WTC11 (cell line): ENCODE measurements around the gene SIX4. TPM values are rescaled to one million over a fixed set of nuclear protein-coding genes. Genes with fewer than 3 reads are reported as not detected.

ENCODE experiments used
- ATAC-seq: fragments of 200-7000 bp; cut with Tn5 transposase; 2 replicates; pipeline ENCODE4 v1.10.0; 2021; ENCODE audit warnings: mild to moderate bottlenecking, moderate library complexity
- CTCF ChIA-PET: fragments of 300-600 bp; sonication (Branson Sonifier 250); formaldehyde crosslinking; loops from one replicate; lab custom pipeline; 2021; ENCODE audit warnings: antibody characterized with exemption; lab: Charles Lee
- POLR2A ChIA-PET: fragments of 350-600 bp; sonication (Branson Sonifier 250); formaldehyde crosslinking; loops from one replicate; lab custom pipeline; 2021; ENCODE audit warnings: antibody characterized with exemption; lab: Charles Lee
- DNase-seq: peaks from one replicate; pipeline ENCODE4 v3.0.0; 2021; ENCODE audit warnings: low spot score
- H3K27ac Mint-ChIP-seq: 2 replicates; pipeline ENCODE4 v1.8.0; 2021; ENCODE audit warnings: mixed read lengths
- H3K27me3 Mint-ChIP-seq: 2 replicates; pipeline ENCODE4 v1.8.0; 2021; ENCODE audit warnings: low read depth, mild to moderate bottlenecking, moderate library complexity, mixed read lengths
- H3K36me3 Mint-ChIP-seq: 2 replicates; pipeline ENCODE4 v1.8.0; 2021; ENCODE audit warnings: mixed read lengths
- H3K4me1 Mint-ChIP-seq: 2 replicates; pipeline ENCODE4 v1.8.0; 2022; ENCODE audit warnings: mixed read lengths
- H3K4me3 Mint-ChIP-seq: 2 replicates; pipeline ENCODE4 v1.8.0; 2021; ENCODE audit warnings: mild to moderate bottlenecking, moderate library complexity, mixed read lengths
- H3K9me3 Mint-ChIP-seq: 2 replicates; pipeline ENCODE4 v1.8.0; 2021; ENCODE audit warnings: mixed read lengths
- AFF4 ChIP-seq: sonication (generic); formaldehyde crosslinking; IDR thresholded peaks from 2 replicates; pipeline ENCODE4 v1.8.1; 2023; ENCODE audit warnings: mild to moderate bottlenecking, missing genetic modification reagents, borderline replicate concordance
- ESRRA ChIP-seq: sonication (generic); formaldehyde crosslinking; IDR thresholded peaks from 2 replicates; pipeline ENCODE4 v1.8.1; 2022; ENCODE audit warnings: mild to moderate bottlenecking, missing genetic modification reagents, borderline replicate concordance
- GRHL2 ChIP-seq: fragments of 250-450 bp; sonication (Bioruptor Pico); IDR thresholded peaks from 2 replicates; pipeline ENCODE4 v1.8.0; 2022; ENCODE audit warnings: mild to moderate bottlenecking, moderate library complexity; ENCODE audit not compliant: insufficient replicate concordance, severe bottlenecking
- JAZF1 ChIP-seq: fragments of 250-450 bp; sonication (Bioruptor Pico); IDR thresholded peaks from 2 replicates; pipeline ENCODE4 v1.9.0; 2021; ENCODE audit warnings: moderate library complexity, mild to moderate bottlenecking, inconsistent platforms
- NFYB ChIP-seq: sonication (generic); formaldehyde crosslinking; conservative IDR thresholded peaks from 2 replicates; pipeline ENCODE4 v1.8.0; 2022; ENCODE audit warnings: low read depth, missing genetic modification reagents
- NR1H2 ChIP-seq: sonication (generic); formaldehyde crosslinking; IDR thresholded peaks from 2 replicates; pipeline ENCODE4 v1.9.0; 2021; ENCODE audit warnings: mild to moderate bottlenecking, moderate library complexity, missing genetic modification reagents
- SP1 ChIP-seq: sonication (generic); formaldehyde crosslinking; conservative IDR thresholded peaks from 2 replicates; pipeline ENCODE4 v1.8.1; 2022; ENCODE audit warnings: missing genetic modification reagents
- ZNF121 ChIP-seq: sonication (generic); formaldehyde crosslinking; IDR thresholded peaks from 2 replicates; pipeline ENCODE4 v1.8.0; 2023; ENCODE audit warnings: missing genetic modification reagents
- ZNF138 ChIP-seq: sonication (generic); formaldehyde crosslinking; conservative IDR thresholded peaks from 2 replicates; pipeline ENCODE4 v1.8.1; 2022; ENCODE audit warnings: mild to moderate bottlenecking, moderate library complexity, missing genetic modification reagents
- ZNF219 ChIP-seq: sonication (generic); formaldehyde crosslinking; IDR thresholded peaks from 2 replicates; pipeline ENCODE4 v1.8.0; 2023; ENCODE audit warnings: missing genetic modification reagents, mild to moderate bottlenecking, borderline replicate concordance
- ZNF416 ChIP-seq: fragments of 250-450 bp; sonication (Bioruptor Pico); IDR thresholded peaks from 2 replicates; pipeline ENCODE4 v1.9.0; 2021; ENCODE audit warnings: mild to moderate bottlenecking, inconsistent platforms
- total RNA-seq: library from RNA; stranded (reverse); gene quantifications from 3 replicates; pipeline ENCODE4 v1.2.3, GENCODE V29; 2021
- TF ChIP-seq, protein P1 (sequence below): sonication (generic); formaldehyde crosslinking; IDR thresholded peaks from 2 replicates; pipeline ENCODE4 v1.8.0; 2022; ENCODE audit warnings: mild to moderate bottlenecking, missing genetic modification reagents
- TF ChIP-seq, protein P2 (sequence below): sonication (generic); formaldehyde crosslinking; conservative IDR thresholded peaks from 2 replicates; pipeline ENCODE4 v1.8.1; 2023; ENCODE audit warnings: mild to moderate bottlenecking, low read depth, missing genetic modification reagents, moderate library complexity
- TF ChIP-seq, protein P3 (sequence below): fragments of 250-450 bp; sonication (Bioruptor Pico); IDR thresholded peaks from 2 replicates; pipeline ENCODE4 v1.9.0; 2021; ENCODE audit warnings: mild to moderate bottlenecking, borderline replicate concordance
- TF ChIP-seq, protein P4 (sequence below): sonication (generic); formaldehyde crosslinking; IDR thresholded peaks from 2 replicates; pipeline ENCODE4 v1.8.1; 2022; ENCODE audit warnings: mild to moderate bottlenecking, missing genetic modification reagents, moderate library complexity, borderline replicate concordance

Gene SIX4
- total RNA-seq, 1 experiment from 2014 or later = 41.8 TPM

GRCh38 chr14:60753264-60754119 lies 29.3 kb upstream of the SIX4 start:
- Mint-ChIP-seq H3K27me3 (no peaks in the 10 kb centered on the region), H3K4me1 (peaks cover 36% of the 10 kb centered on the region), H3K36me3 (no peaks in the 10 kb centered on the region), H3K27ac (peak overlapping the region; percentile 61), H3K9me3 (no peaks in the 10 kb centered on the region), H3K4me3 (no peak overlapping the region)
- CTCF ChIA-PET = no interaction called here
- TF ChIP-seq ZNF416 (CRISPR knock-in tag) = no peak
- POLR2A ChIA-PET = interaction anchor here (0.7 kb wide), 1 partner anchor 209 kb away, joined by 6 read pairs; no protein-coding TSS in a partner anchor
- ATAC-seq (no peak), DNase-seq (no peak)

DNA sequence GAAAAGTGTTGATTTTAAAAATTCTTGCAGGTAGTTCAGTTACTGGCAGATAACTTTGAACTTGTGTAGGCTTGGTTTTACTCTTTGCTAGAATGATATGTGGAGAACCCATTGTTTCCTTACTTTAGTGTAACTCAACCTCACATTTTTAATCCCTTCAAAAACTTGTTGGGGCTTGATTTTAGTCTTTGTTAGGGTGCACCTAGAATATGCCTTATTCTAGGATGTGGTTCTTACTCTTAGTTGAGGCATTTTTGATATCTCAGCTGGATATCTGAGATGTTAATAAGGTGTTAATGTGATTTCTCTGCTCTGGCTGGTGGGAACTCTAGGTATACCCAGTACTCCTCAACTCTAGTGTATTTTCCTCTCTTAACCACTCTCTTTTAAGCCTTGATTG lies 20.4 kb upstream of the SIX4 start:
- no peak for ATAC-seq
- CTCF ChIA-PET = no interaction called here
- no peaks in the 10 kb centered on the region for H3K36me3 Mint-ChIP-seq
- peaks cover 11% of the 10 kb centered on the region for H3K4me1 Mint-ChIP-seq
- no peak for DNase-seq
- H3K27ac Mint-ChIP-seq = peak overlapping the region; percentile 71; the same call in 1 of the 2 replicates
- POLR2A ChIA-PET = no interaction called here
- no peaks in the 10 kb centered on the region for H3K9me3 Mint-ChIP-seq
- H3K27me3 Mint-ChIP-seq = no peaks in the 10 kb centered on the region
- TF ChIP-seq ZNF138 (CRISPR knock-in tag) (no peak), NR1H2 (CRISPR knock-in tag) (no peak), ZNF219 (CRISPR knock-in tag) (no peak)
- TF ChIP-seq, protein P1, sequence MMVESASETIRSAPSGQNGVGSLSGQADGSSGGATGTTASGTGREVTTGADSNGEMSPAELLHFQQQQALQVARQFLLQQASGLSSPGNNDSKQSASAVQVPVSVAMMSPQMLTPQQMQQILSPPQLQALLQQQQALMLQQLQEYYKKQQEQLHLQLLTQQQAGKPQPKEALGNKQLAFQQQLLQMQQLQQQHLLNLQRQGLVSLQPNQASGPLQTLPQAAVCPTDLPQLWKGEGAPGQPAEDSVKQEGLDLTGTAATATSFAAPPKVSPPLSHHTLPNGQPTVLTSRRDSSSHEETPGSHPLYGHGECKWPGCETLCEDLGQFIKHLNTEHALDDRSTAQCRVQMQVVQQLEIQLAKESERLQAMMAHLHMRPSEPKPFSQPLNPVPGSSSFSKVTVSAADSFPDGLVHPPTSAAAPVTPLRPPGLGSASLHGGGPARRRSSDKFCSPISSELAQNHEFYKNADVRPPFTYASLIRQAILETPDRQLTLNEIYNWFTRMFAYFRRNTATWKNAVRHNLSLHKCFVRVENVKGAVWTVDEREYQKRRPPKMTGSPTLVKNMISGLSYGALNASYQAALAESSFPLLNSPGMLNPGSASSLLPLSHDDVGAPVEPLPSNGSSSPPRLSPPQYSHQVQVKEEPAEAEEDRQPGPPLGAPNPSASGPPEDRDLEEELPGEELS (CRISPR knock-in tag) = no peak
- H3K4me3 Mint-ChIP-seq = no peak overlapping the region

DNA sequence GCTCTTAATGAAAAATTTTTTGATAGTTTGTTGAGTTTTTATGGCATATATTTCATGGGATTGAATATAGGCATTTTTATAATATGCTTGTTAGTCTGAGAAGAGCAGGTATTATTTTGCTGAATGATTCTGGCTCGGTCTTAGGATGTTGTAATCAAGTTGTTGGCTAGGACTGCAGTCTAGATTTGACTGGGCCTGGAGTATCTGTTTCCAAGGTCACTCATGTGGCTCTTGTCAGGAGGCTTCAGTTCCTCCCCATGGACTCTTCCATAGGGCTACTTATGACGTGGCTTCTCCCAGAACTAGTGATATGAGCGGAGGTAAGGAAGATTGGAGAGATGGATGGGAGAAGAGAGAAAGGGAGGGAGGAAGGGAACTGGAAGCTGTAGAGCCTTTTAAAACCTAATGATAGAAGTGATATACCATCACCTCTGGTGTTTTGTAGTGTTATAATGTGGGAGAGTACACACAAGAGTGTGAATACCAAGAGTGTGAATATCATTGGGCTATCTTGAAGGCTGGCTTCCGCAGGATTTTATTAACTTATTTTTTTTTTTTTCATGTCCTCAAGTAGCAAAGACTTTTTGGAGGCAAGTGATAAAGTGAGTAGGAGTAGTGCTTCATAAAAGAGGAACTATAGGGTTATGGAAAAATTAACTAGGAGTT lies 14.8 kb upstream of the SIX4 start:
- Mint-ChIP-seq H3K9me3 (no peaks in the 10 kb centered on the region), H3K4me3 (no peak overlapping the region), H3K27me3 (no peaks in the 10 kb centered on the region), H3K36me3 (no peaks in the 10 kb centered on the region), H3K4me1 (peaks cover 15% of the 10 kb centered on the region), H3K27ac (no peak overlapping the region)
- CTCF ChIA-PET = no interaction called here
- ATAC-seq = no peak
- POLR2A ChIA-PET = no interaction called here
- DNase-seq = no peak
- no peak for TF ChIP-seq GRHL2 (CRISPR knock-in tag)
- TF ChIP-seq, protein P2, sequence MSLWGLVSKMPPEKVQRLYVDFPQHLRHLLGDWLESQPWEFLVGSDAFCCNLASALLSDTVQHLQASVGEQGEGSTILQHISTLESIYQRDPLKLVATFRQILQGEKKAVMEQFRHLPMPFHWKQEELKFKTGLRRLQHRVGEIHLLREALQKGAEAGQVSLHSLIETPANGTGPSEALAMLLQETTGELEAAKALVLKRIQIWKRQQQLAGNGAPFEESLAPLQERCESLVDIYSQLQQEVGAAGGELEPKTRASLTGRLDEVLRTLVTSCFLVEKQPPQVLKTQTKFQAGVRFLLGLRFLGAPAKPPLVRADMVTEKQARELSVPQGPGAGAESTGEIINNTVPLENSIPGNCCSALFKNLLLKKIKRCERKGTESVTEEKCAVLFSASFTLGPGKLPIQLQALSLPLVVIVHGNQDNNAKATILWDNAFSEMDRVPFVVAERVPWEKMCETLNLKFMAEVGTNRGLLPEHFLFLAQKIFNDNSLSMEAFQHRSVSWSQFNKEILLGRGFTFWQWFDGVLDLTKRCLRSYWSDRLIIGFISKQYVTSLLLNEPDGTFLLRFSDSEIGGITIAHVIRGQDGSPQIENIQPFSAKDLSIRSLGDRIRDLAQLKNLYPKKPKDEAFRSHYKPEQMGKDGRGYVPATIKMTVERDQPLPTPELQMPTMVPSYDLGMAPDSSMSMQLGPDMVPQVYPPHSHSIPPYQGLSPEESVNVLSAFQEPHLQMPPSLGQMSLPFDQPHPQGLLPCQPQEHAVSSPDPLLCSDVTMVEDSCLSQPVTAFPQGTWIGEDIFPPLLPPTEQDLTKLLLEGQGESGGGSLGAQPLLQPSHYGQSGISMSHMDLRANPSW (CRISPR knock-in tag) = no peak
- no peak for TF ChIP-seq ZNF121 (CRISPR knock-in tag)
- TF ChIP-seq ESRRA = no peak
- TF ChIP-seq NFYB (CRISPR knock-in tag) = no peak
- TF ChIP-seq JAZF1 (CRISPR knock-in tag) = no peak
- TF ChIP-seq AFF4 (CRISPR knock-in tag) = no peak
- TF ChIP-seq SP1 (CRISPR knock-in tag) = no peak
- TF ChIP-seq NR1H2 (CRISPR knock-in tag) = no peak
- TF ChIP-seq, protein P3, sequence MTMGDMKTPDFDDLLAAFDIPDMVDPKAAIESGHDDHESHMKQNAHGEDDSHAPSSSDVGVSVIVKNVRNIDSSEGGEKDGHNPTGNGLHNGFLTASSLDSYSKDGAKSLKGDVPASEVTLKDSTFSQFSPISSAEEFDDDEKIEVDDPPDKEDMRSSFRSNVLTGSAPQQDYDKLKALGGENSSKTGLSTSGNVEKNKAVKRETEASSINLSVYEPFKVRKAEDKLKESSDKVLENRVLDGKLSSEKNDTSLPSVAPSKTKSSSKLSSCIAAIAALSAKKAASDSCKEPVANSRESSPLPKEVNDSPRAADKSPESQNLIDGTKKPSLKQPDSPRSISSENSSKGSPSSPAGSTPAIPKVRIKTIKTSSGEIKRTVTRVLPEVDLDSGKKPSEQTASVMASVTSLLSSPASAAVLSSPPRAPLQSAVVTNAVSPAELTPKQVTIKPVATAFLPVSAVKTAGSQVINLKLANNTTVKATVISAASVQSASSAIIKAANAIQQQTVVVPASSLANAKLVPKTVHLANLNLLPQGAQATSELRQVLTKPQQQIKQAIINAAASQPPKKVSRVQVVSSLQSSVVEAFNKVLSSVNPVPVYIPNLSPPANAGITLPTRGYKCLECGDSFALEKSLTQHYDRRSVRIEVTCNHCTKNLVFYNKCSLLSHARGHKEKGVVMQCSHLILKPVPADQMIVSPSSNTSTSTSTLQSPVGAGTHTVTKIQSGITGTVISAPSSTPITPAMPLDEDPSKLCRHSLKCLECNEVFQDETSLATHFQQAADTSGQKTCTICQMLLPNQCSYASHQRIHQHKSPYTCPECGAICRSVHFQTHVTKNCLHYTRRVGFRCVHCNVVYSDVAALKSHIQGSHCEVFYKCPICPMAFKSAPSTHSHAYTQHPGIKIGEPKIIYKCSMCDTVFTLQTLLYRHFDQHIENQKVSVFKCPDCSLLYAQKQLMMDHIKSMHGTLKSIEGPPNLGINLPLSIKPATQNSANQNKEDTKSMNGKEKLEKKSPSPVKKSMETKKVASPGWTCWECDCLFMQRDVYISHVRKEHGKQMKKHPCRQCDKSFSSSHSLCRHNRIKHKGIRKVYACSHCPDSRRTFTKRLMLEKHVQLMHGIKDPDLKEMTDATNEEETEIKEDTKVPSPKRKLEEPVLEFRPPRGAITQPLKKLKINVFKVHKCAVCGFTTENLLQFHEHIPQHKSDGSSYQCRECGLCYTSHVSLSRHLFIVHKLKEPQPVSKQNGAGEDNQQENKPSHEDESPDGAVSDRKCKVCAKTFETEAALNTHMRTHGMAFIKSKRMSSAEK (CRISPR knock-in tag) = no peak
- TF ChIP-seq, protein P4, sequence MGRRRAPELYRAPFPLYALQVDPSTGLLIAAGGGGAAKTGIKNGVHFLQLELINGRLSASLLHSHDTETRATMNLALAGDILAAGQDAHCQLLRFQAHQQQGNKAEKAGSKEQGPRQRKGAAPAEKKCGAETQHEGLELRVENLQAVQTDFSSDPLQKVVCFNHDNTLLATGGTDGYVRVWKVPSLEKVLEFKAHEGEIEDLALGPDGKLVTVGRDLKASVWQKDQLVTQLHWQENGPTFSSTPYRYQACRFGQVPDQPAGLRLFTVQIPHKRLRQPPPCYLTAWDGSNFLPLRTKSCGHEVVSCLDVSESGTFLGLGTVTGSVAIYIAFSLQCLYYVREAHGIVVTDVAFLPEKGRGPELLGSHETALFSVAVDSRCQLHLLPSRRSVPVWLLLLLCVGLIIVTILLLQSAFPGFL = no peak
